Endodermal cell (in vitro differentiated cells): Measurements from ENCODE around the gene GAS2L3. TPM values are rescaled to one million over a fixed set of nuclear protein-coding genes. Genes with fewer than 3 reads are reported as not detected.

Experiments used
- DNase-seq: peaks from one replicate; pipeline ENCODE4 v3.0.0-alpha.2; 2017
- H3K27ac ChIP-seq: 2 replicates; pipeline ENCODE4 v1.5.1; 2013; ENCODE audit warnings: mild to moderate bottlenecking, low read depth, low read length, moderate library complexity
- H3K27me3 ChIP-seq: 2 replicates; pipeline ENCODE4 v1.6.1; 2013; ENCODE audit warnings: mild to moderate bottlenecking, low read length, moderate library complexity; ENCODE audit not compliant: insufficient read depth, control insufficient read depth, poor library complexity, severe bottlenecking
- H3K36me3 ChIP-seq: 2 replicates; pipeline ENCODE4 v1.7.0; 2013; ENCODE audit warnings: mild to moderate bottlenecking, low read length, moderate library complexity; ENCODE audit not compliant: control insufficient read depth, insufficient read depth
- H3K4me1 ChIP-seq: one replicate; pipeline ENCODE4 v1.7.0; 2013; ENCODE audit warnings: low read length; ENCODE audit not compliant: control insufficient read depth, insufficient read depth
- H3K4me3 ChIP-seq: 2 replicates; pipeline ENCODE4 v1.5.1; 2013; ENCODE audit warnings: mild to moderate bottlenecking, low read length, moderate library complexity
- H3K9ac ChIP-seq: 2 replicates; pipeline ENCODE4 v1.6.1; 2013; ENCODE audit warnings: mild to moderate bottlenecking, low read length, moderate library complexity; ENCODE audit not compliant: poor library complexity, severe bottlenecking; ENCODE audit errors: extremely low read depth
- H3K9me3 ChIP-seq: 2 replicates; pipeline ENCODE4 v1.6.1; 2013; ENCODE audit warnings: mild to moderate bottlenecking, low read length, moderate library complexity; ENCODE audit not compliant: control insufficient read depth
- H3K27ac Mint-ChIP-seq: 2 replicates; pipeline ENCODE4 v1.8.0; 2020; ENCODE audit warnings: mixed read lengths
- H3K27me3 Mint-ChIP-seq: 2 replicates; pipeline ENCODE4 v1.8.0; 2021; ENCODE audit warnings: mild to moderate bottlenecking, mixed read lengths; ENCODE audit not compliant: insufficient read depth
- H3K36me3 Mint-ChIP-seq: 2 replicates; pipeline ENCODE4 v1.8.0; 2020; ENCODE audit warnings: low read depth, mixed read lengths
- H3K4me1 Mint-ChIP-seq: 2 replicates; pipeline ENCODE4 v1.8.0; 2020; ENCODE audit warnings: mixed read lengths
- H3K4me3 Mint-ChIP-seq: 2 replicates; pipeline ENCODE4 v1.8.0; 2020; ENCODE audit warnings: mild to moderate bottlenecking, moderate library complexity, mixed read lengths
- H3K9me3 Mint-ChIP-seq: 2 replicates; pipeline ENCODE4 v1.8.0; 2020; ENCODE audit warnings: mild to moderate bottlenecking, mixed read lengths
- WGBS, 2 experiments: methylation state at CpG; one replicate each; pipeline versions ENCODE4 v1.1.5 to v1.1.7; 2013; ENCODE audit warnings: missing lambda C conversion rate in 2 of 2, mixed read lengths in 1 of 2; ENCODE audit not compliant: insufficient coverage in 1 of 2, insufficient read length in 1 of 2; 5-methylcytosine and 5-hydroxymethylcytosine counted together
- total RNA-seq, 2 donors: library from RNA; stranded (reverse); fragmentation: NEBNext Ultra II Directional in 1 of 2; extraction: Animal tissue kit (Norgen Biotek cat#: 25700) in 1 of 2; gene quantifications; 2 replicates in 1 of 2; 3 replicates in 1 of 2; pipeline ENCODE4 v1.2.1, GENCODE V29; 2021
- TF ChIP-seq, protein P1 (sequence below): fragments of 200-600 bp; sonication (generic); conservative IDR thresholded peaks from 2 replicates; pipeline ENCODE4 v1.5.0; 2021; ENCODE audit warnings: antibody characterized with exemption, mild to moderate bottlenecking

The GAS2L3 gene
- total RNA-seq, 2 donors from 2014 or later = 13.5 to 26.8 TPM

DNA sequence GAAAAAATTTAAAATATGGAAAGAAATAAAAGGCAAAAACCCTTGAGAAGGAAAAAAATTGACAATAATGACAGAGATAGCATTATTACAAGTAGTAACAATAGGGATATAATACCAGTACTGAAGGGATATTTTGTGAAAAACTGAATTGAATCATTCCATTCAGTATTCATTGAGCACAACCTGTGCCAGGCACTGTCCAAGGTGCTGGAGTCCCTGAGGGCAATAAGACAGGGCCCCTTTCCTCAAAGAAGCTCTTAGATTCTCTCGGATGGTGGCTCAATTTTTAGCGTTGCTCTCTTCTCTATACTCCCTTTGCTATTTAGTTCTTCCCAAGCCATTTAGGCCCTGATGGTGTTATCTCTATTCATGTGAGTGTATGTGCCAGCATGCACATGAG lies 34.3 kb upstream of the GAS2L3 start:
- no peaks in the 10 kb centered on the region for H3K4me1 Mint-ChIP-seq
- no peaks in the 10 kb centered on the region for H3K27me3 Mint-ChIP-seq
- no peak overlapping the region for H3K27ac Mint-ChIP-seq
- no peak overlapping the region for H3K4me3 Mint-ChIP-seq
- H3K9me3 Mint-ChIP-seq = no peaks in the 10 kb centered on the region
- no peaks in the 10 kb centered on the region for H3K9me3 ChIP-seq
- H3K36me3 Mint-ChIP-seq = no peaks in the 10 kb centered on the region
- TF ChIP-seq, protein P1, sequence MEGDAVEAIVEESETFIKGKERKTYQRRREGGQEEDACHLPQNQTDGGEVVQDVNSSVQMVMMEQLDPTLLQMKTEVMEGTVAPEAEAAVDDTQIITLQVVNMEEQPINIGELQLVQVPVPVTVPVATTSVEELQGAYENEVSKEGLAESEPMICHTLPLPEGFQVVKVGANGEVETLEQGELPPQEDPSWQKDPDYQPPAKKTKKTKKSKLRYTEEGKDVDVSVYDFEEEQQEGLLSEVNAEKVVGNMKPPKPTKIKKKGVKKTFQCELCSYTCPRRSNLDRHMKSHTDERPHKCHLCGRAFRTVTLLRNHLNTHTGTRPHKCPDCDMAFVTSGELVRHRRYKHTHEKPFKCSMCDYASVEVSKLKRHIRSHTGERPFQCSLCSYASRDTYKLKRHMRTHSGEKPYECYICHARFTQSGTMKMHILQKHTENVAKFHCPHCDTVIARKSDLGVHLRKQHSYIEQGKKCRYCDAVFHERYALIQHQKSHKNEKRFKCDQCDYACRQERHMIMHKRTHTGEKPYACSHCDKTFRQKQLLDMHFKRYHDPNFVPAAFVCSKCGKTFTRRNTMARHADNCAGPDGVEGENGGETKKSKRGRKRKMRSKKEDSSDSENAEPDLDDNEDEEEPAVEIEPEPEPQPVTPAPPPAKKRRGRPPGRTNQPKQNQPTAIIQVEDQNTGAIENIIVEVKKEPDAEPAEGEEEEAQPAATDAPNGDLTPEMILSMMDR = no peak
- DNase-seq = peak; percentile 90
- no peak overlapping the region for H3K9ac ChIP-seq
- H3K27ac ChIP-seq = no peak overlapping the region
- H3K27me3 ChIP-seq = no peaks in the 10 kb centered on the region
- H3K36me3 ChIP-seq = no peaks in the 10 kb centered on the region
- WGBS, 2 experiments = 34 to 40% methylated on average over 2 of the region's 2 CpGs
- no peak overlapping the region for H3K4me3 ChIP-seq
- H3K4me1 ChIP-seq = no peaks in the 10 kb centered on the region

DNA sequence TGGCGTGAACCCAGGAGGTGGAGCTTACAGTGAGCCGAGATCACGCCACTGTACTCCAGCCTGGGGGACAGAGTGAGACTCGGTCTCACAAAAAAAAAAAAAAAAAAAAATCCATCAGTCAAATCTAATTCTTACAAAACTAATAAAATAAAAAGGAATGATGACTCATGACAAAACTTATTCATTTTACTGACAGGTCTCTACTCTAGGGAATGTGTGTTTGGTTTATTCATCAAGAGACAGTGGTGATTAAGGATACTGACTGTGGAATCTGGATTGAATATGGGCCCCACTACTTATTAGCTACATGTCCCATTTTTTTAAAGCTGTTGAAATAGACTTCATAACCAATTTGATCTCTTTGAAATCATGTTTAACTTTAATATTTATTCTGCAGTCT lies 29.3 kb upstream of the GAS2L3 start:
- WGBS, 2 experiments = 80 to 87% methylated on average over 1 to 4 of the region's 4 CpGs
- Histone ChIP-seq H3K36me3 (no peaks in the 10 kb centered on the region), H3K27ac (no peak overlapping the region), H3K9me3 (no peaks in the 10 kb centered on the region), H3K27me3 (no peaks in the 10 kb centered on the region), H3K4me3 (no peak overlapping the region), H3K9ac (no peak overlapping the region), H3K4me1 (no peaks in the 10 kb centered on the region)
- no peak overlapping the region for H3K4me3 Mint-ChIP-seq
- no peaks in the 10 kb centered on the region for H3K36me3 Mint-ChIP-seq
- H3K27ac Mint-ChIP-seq = no peak overlapping the region
- TF ChIP-seq, protein P1 = no peak
- DNase-seq = no peak
- no peaks in the 10 kb centered on the region for H3K9me3 Mint-ChIP-seq
- no peaks in the 10 kb centered on the region for H3K27me3 Mint-ChIP-seq
- H3K4me1 Mint-ChIP-seq = no peaks in the 10 kb centered on the region

DNA sequence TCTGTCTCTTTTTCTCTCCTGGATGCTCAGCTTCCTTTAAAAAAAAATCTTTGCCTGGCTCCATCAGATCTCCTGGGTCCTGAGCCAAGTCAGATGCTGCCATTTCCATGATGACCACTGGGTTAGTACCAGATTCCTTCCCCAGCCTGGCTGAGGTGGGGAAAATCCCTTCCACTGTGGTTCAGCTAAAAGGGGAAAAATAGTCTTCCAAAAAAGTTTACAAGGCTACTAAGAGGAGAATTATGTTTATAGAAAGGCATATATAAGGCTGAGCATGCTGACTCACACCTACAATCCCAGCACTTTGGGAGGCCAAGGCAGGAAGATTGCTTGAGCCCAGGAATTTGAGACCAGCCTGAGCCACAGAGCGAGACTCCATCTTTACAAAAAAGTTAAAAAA lies 28.4 kb upstream of the GAS2L3 start:
- no peaks in the 10 kb centered on the region for H3K9me3 ChIP-seq
- no peaks in the 10 kb centered on the region for H3K27me3 Mint-ChIP-seq
- WGBS, 2 experiments = 86 to 94% methylated on average over 1 of the region's 1 CpG
- no peak overlapping the region for H3K27ac Mint-ChIP-seq
- no peaks in the 10 kb centered on the region for H3K4me1 ChIP-seq
- H3K9me3 Mint-ChIP-seq = no peaks in the 10 kb centered on the region
- no peak overlapping the region for H3K4me3 Mint-ChIP-seq
- DNase-seq = no peak
- H3K4me3 ChIP-seq = no peak overlapping the region
- H3K4me1 Mint-ChIP-seq = no peaks in the 10 kb centered on the region
- TF ChIP-seq, protein P1 = peak; percentile 39
- H3K9ac ChIP-seq = no peak overlapping the region
- no peak overlapping the region for H3K27ac ChIP-seq
- H3K36me3 ChIP-seq = no peaks in the 10 kb centered on the region
- no peaks in the 10 kb centered on the region for H3K36me3 Mint-ChIP-seq
- no peaks in the 10 kb centered on the region for H3K27me3 ChIP-seq
